Measurements from ENCODE around the gene R3HDM4.
A peak's percentile ranks its signal among the peaks of the same experiment; 100 is the strongest.

The R3HDM4 gene

GRCh38 chr19:936175-936546 lies 23.1 kb upstream of the R3HDM4 start:
- no peak for DNase-seq (ENCODE audit: low read depth)
- no peak for TF ChIP-seq CTCF (conservative IDR thresholded peaks at IDR 0.05; ENCODE audit: control insufficient read depth, insufficient read depth, low read depth, low read length)

GRCh38 chr19:934865-935479 lies 22.0 kb upstream of the R3HDM4 start:
- H3K4me3 ChIP-seq (ENCODE audit: control insufficient read depth, low read depth, low read length): no peak overlapping the region
- DNase-seq (ENCODE audit: low read depth): peak; percentile 48
- TF ChIP-seq CTCF (conservative IDR thresholded peaks at IDR 0.05; ENCODE audit: control insufficient read depth, insufficient read depth, low read depth, low read length): no peak

More at GRCh38 chr19:936175-936546, 23.1 kb upstream of the R3HDM4 start:
- H3K4me3 ChIP-seq (ENCODE audit: control insufficient read depth, low read depth, low read length): no peak overlapping the region

GRCh38 chr19:934197-934840 lies 21.3 kb upstream of the R3HDM4 start:
- no peak overlapping the region for H3K4me3 ChIP-seq (ENCODE audit: control insufficient read depth, low read depth, low read length)
- TF ChIP-seq CTCF (conservative IDR thresholded peaks at IDR 0.05; ENCODE audit: control insufficient read depth, insufficient read depth, low read depth, low read length): no peak
- DNase-seq (ENCODE audit: low read depth): no peak

GRCh38 chr19:933553-933882 lies 20.5 kb upstream of the R3HDM4 start:
- H3K4me3 ChIP-seq (ENCODE audit: control insufficient read depth, low read depth, low read length): peak overlapping the region; percentile 16
- TF ChIP-seq CTCF (conservative IDR thresholded peaks at IDR 0.05; ENCODE audit: control insufficient read depth, insufficient read depth, low read depth, low read length): no peak
- DNase-seq (ENCODE audit: low read depth): no peak

GRCh38 chr19:932648-933552 lies 19.9 kb upstream of the R3HDM4 start:
- peak; percentile 93 for DNase-seq (ENCODE audit: low read depth)
- TF ChIP-seq CTCF (conservative IDR thresholded peaks at IDR 0.05; ENCODE audit: control insufficient read depth, insufficient read depth, low read depth, low read length): no peak
- peak overlapping the region; percentile 19 for H3K4me3 ChIP-seq (ENCODE audit: control insufficient read depth, low read depth, low read length)

- no peak for TF ChIP-seq CTCF (conservative IDR thresholded peaks at IDR 0.05; ENCODE audit: control insufficient read depth, insufficient read depth, low read depth, low read length)
- no peak for DNase-seq (ENCODE audit: low read depth)
- no peak overlapping the region for H3K4me3 ChIP-seq (ENCODE audit: control insufficient read depth, low read depth, low read length)
Measured at GRCh38 chr19:931860-932647, 19.0 kb upstream of the R3HDM4 start.
